ENCODE measurements around the gene FIBCD1.

DNA sequence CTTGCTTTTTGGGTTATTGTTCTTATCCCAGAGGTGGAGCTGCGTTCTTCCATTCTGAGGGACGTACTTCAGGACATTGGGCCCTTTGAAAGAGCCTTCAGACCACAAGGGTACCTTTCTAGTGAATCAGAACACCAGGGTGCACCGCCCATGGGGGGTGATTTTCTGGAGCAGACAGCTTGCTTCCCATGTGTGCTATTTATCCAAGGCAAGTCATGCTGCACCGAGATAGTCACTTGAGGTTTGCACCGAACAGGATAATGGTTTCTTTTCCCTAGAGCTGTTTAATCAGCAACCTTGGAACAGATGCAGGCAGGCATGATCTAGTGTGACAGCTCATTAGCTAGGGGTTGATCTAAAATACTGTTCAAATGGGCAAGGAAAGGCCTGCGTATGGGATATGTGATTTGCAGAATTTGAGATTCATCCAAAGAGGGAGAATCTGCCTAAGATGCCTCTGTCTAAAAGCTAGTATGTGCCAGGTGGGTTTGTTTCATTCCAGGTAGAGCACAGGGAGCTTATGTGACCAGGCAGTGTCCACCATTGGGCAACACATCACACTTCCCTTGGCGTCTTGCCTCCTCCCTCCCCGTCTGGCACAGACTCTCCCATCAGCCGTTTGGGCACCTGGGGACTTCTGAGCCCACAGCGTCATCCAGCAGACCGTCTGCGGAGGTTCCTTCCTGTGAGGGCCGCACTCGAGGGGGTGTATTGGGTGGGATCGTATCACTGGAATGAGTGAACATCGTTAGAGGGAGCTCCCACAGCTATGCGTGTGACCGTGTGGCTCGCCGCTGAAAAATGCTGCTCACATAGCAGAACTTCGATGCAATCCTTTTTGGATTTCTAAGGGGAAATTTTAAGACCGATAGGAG lies 80.9 kb downstream of the FIBCD1 start:
- TF ChIP-seq, protein P1, sequence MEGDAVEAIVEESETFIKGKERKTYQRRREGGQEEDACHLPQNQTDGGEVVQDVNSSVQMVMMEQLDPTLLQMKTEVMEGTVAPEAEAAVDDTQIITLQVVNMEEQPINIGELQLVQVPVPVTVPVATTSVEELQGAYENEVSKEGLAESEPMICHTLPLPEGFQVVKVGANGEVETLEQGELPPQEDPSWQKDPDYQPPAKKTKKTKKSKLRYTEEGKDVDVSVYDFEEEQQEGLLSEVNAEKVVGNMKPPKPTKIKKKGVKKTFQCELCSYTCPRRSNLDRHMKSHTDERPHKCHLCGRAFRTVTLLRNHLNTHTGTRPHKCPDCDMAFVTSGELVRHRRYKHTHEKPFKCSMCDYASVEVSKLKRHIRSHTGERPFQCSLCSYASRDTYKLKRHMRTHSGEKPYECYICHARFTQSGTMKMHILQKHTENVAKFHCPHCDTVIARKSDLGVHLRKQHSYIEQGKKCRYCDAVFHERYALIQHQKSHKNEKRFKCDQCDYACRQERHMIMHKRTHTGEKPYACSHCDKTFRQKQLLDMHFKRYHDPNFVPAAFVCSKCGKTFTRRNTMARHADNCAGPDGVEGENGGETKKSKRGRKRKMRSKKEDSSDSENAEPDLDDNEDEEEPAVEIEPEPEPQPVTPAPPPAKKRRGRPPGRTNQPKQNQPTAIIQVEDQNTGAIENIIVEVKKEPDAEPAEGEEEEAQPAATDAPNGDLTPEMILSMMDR (IDR thresholded peaks at IDR 0.05): no peak
- TF ChIP-seq POLR2A (IDR thresholded peaks at IDR 0.05): no peak
